GM21447 (cell line): ENCODE data around the gene MED8.
"Not testable (repeated sequence)": the region's sequence is repeated elsewhere in the genome, so short reads cannot be mapped to it uniquely, and the experiment has no call there.

Experiments
- ATAC-seq: cut with Tn5 transposase; IDR thresholded peaks from one replicate; pipeline ENCODE4 v1.9.1; 2021; ENCODE audit not compliant: unreplicated experiment

MED8 gene

DNA sequence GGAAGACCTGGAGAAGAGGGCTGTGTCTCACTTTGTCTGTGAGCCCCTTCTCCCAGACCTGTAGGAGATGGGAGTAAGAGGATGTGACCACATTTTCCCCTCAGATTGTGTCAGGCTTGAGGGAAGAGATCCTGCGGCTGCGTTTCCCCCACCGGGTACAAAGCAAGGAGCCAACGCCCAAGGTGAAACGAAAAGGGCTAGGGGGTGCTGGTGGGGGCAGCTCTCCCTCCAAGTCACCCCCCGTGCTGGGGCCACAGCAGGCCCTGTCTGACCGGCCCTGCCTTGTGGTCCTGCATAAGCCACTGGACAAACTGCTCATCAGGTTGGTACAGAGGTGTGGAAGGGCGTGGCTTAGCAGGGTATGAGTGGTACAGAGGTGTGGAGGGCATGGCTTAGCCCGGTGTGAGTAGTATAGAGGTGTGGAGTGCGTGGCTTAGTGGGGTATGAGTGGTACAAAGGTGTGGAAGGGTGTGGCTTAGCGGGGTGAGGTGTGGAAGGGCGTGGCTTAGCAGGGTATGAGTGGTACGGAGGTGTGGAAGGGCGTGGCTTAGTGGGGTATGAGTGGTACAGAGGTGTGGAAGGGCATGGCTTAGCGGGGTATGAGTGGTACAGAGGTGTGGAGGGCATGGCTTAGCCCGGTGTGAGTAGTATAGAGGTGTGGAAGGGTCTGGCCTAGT, 33.5 kb upstream of the MED8 start:
- no peak for ATAC-seq

GRCh38 chr1:43421976-43422750, 32.6 kb upstream of the MED8 start:
- ATAC-seq: no peak

- no peak for ATAC-seq
Measured at GRCh38 chr1:43421396-43421795, 31.8 kb upstream of the MED8 start.

DNA sequence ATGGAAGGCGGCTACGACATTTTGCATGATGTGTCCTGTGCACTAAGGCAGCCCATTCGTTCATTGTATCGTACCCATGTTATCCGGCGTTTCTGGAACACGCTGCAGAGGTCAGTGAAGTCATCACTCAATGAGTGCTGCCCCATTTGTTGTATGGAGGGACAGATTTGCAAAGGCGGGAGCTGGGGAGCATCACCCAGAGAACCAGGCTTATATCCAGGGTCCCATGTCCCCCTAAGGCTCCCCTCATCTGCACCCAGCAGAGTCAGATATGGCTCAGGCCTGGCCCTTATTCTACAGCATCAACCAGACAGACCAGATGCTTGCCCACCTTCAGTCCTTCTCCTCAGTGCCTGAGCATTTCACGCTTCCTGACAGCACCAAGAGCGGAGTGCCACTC, 31.3 kb upstream of the MED8 start:
- ATAC-seq: no peak

- ATAC-seq: no peak
Measured at GRCh38 chr1:43419627-43420425, 30.2 kb upstream of the MED8 start.

DNA sequence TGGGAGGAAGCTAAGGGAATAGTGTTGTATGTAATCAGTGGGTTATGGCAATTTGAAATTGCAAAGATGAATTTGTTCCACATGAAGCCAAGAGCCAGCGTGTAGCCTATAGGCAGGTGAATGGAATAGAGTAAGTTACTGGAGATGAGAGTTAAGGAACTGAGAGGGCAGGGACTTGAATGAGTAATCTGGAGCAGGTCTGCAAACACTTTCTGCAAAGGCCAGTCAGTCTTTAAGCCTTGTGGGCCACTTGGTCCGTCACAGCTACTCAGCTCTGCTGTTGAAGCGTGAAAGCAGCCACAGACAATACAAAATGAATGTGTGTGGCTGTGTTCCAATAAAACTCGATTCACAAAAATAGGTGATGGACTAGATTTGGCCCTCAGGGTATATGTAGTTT, 29.3 kb upstream of the MED8 start:
- ATAC-seq: peak; percentile 54

GRCh38 chr1:43415901-43416300, 26.3 kb upstream of the MED8 start:
- ATAC-seq: no peak

GRCh38 chr1:43414634-43415223, 25.1 kb upstream of the MED8 start:
- ATAC-seq: no peak

- not testable (repeated sequence) for ATAC-seq
Measured at GRCh38 chr1:43413426-43413825, 23.8 kb upstream of the MED8 start.

- no peak for ATAC-seq
Measured at GRCh38 chr1:43410571-43410970, 21.0 kb upstream of the MED8 start.

GRCh38 chr1:43405876-43406234, 16.3 kb upstream of the MED8 start:
- no peak for ATAC-seq

DNA sequence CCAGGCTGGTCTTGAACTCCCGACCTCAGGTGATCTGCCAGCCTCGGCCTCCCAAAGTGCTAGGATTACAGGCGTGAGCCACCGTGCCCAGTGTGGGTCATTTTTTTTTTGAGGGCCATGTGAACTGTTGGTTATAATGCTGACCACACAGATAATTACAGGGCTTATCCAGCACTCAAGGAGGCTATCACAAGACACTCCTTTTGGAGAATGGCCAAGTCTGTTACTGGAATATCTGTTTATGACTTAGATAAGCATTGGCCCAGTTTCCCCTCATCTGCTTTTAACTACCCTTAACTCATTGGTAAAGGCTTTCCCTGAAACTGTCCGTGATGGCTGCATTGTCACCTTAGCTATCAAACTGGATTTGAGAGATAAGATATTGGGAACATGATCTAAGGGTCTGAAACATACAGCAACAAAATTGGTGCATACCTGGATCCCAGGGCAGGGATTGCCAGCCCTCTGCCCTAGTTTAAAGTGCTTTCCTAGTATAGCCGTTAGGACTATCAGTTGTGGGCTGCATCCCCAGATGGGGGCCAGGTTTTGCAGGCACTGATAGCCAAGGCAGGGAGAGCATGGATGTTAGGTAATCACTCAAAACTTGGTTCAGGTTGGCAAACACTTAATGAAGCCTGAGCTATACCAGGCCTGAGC, 15.7 kb upstream of the MED8 start:
- no peak for ATAC-seq

DNA sequence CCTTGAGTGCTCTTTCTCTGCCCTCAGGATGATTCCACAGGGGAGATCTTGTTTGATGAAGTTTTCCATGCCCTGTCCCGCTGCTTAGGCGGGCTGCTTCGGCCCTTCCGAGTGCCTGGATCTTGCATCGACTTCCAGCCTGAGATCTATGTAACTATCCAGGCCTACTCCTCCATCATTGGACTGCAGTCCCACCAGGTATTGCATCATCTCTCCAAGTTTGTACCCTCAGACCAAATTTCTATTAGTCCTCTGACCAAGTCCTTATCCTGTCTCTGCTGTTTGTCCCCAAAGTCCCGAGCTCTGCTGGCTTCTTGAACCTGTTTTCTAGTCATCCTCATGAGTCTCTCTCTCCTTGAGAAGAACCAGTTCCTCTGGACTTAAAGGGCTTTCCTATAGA, 14.8 kb upstream of the MED8 start:
- ATAC-seq: no peak

GRCh38 chr1:43402089-43402865, 12.7 kb upstream of the MED8 start:
- ATAC-seq: no peak

GRCh38 chr1:43400441-43400840, 10.8 kb upstream of the MED8 start:
- not testable (repeated sequence) for ATAC-seq

GRCh38 chr1:43398227-43398626, 8.6 kb upstream of the MED8 start:
- no peak for ATAC-seq

DNA sequence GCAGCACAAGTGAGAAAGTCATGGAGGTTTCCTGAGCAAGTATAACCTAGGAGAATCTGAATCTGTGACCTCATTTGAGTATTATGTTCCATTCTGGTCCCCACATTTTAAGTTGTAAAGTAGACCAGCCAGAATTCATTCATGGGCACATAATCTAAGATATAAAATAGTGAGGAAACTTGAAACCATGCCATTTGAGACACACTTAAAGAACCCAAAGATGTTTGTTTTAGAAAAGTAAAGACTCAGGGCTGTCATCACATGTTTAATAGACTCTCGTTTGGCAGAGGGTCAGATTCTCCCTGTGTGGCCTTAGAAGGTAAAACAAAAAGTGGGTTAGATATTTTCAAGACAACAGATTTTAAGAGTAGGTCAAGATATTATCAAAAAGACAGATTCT, 6.5 kb upstream of the MED8 start:
- ATAC-seq: no peak

GRCh38 chr1:43395523-43395922, 5.9 kb upstream of the MED8 start:
- no peak for ATAC-seq

GRCh38 chr1:43392702-43393101, 3.1 kb upstream of the MED8 start:
- no peak for ATAC-seq

GRCh38 chr1:43388613-43389012, 987 bp downstream of the MED8 start:
- ATAC-seq: no peak
